ENCODE measurements around the gene ADGRL2. TPM values are rescaled to one million over a fixed set of nuclear protein-coding genes. Genes with fewer than 3 reads are reported as not detected.

The ADGRL2 gene
- total RNA-seq, 1 donor from 2014 or later = not detected

GRCh38 chr1:81899214-81899821 is 98.6 kb downstream of the ADGRL2 start:
- intact Hi-C loops (cut with micrococcal nuclease) = no loop called here

DNA sequence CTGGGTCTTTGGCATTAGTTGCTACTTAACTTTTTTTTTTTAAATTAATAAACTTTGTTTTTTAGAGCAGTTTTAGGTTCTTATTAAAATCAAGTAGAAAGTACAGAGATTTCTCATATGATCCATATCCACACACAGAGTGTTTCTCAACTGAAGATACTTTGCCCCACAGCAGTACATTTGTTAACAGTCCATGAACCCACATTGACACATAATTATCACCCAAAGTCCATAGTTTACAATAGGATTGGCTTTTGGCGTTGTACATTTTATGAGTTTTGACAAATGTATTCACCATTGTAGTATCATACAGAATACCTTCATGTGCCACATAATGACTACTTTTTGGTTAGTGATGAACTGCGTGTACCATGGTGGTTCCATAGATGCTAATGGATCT is 106.8 kb downstream of the ADGRL2 start:
- intact Hi-C loops (cut with micrococcal nuclease) = no loop called here

DNA sequence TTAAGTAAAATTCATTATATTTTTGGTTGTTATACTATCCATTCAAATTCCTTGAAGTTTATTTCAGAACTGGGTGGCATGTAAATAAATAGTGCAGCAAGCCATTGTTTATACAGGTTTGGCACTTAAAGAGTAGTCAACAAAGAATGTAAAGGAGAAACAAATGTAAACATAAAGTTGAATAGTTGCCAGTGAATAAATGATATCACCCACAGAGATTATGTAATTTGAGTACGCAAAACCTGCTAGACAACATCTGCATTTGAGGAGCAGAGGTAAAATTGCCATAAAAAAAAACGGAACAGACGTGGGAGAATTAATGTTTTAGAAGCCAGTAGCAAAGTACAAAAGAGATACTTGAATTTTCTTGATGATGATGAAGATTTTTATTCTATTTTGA is 111.6 kb downstream of the ADGRL2 start:
- intact Hi-C loops (cut with micrococcal nuclease) = no loop called here

DNA sequence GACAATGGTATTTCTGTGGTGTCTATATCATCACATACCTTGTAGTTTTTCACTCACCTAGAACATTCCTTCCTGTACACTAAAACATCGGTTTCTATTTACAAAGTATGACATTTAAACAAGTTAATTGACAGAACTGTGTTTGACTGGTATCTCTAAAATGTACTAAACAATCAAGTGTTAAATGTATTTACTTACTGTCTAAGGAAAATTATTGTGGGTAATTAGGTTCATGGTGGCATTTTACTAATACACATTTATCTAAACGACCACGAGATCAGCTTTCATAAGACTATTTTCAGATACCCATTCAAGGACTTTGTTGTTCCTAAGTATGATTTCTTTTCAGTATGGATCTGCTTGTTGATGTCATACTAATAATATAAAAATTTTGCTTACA is 115.2 kb downstream of the ADGRL2 start:
- intact Hi-C loops (cut with micrococcal nuclease) = no loop called here

DNA sequence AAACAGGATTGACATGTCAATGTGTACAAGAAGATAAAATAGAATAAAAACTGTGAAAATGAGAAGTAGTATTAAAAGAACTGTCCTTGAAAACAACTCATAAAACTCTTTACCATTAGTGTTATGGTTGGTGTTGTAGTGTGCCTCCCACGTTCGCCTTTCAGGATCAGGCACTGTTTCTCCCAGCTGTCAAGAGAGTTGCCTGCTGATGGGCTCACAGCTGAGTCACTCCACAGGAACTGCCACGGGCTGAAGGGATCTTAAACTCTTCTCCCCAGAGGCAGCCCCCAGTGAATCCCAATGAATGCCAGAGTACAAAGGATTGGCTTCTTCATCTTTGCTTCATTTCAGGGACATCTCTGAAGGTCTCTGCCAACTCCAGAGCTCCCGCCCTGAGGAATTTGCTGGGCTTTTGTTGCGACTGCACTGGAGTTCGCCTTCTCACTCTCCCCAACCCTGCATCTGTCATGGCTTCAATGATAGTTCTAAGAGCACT is 119.6 kb downstream of the ADGRL2 start:
- intact Hi-C loops (cut with micrococcal nuclease) = no loop called here

GRCh38 chr1:81920886-81921285 is 120.2 kb downstream of the ADGRL2 start:
- intact Hi-C loops (cut with micrococcal nuclease) = no loop called here

- intact Hi-C loops (cut with micrococcal nuclease) = no loop called here
Observed at GRCh38 chr1:81921344-81921743, 120.6 kb downstream of the ADGRL2 start.

DNA sequence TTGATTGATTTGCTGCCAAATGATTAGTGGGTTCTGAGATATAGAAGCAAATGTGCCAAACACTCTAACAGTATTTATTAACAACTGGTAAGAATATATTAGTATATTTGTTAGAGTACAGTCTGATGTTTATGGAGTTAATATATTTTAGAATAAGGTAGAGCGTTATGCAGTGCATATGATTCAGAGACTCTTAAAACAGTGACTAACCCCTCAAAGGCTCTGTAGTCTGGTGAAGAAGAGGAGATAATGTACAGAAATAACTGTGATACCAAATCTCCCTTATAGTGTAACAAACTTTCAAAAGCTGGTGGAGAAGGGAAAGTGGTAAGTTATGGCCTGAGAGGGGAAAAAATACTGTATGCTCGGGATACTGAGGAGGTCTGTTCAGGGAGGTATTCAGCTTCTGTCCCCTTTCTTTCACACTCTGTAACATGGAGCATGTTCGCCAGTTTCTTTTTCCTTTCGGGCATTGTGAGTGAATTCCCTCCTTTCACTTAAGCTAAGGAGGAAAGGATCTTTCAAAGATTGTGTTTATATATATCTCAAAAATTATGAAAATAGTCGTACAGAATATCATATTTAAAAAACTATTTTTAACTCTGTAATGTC is 121.2 kb downstream of the ADGRL2 start:
- intact Hi-C loops (cut with micrococcal nuclease) = no loop called here

DNA sequence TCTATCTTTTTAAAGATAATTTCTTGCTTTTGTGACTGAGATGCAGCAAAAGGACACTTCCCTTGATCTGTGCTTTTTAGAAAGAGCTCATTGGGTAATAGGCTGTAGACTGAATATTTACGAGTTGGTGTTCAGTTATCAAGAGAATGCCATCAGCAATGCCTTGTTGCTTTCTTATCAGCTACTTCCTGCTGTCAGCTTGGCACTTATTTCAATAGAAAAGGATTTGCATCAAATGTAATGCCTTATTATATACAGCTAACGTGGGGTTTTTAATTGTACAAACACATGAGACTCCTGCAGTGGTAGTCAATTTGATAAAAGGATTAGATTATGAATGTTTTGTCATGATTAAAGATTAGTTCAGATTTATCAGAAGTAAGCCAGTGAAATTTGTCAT is 122.2 kb downstream of the ADGRL2 start:
- intact Hi-C loops (cut with micrococcal nuclease) = no loop called here

DNA sequence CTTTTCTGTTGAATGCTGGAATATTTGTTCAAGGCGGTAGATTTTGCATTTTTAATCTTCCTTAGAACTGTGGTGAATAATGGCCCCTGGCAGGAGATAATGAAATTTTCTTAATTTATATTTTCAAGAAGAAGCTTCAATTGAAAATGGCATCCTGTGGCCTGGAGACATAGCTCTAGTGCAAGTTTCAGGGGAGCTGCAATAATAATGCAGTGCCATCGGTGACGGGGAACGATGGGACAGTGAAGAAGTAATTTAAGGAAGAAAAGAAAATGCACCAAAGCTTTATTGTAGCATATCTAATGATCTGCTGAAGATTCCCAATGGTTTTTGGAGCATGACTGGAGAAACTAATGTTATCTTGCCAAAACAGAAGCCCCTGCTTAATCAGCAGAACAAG is 128.4 kb downstream of the ADGRL2 start:
- intact Hi-C loops (cut with micrococcal nuclease) = no loop called here

DNA sequence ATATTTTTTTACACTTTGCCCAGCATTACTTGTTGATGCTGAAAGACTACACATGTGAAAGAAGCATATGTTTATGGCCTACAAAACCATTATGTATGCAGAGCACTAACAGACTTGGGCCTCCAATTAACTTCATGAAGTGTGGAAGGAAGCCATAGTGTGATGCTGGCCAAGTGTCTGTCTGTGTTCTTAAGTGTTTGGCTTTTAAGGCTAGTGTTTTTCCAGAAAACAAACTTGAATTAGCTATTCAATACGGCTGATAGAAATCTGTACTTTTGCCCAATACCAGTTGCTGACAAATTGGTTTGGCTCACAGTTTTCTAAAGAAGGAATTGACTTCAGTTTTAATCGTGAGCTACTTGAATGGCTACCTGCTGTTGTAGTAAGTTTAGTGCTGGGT is 136.1 kb downstream of the ADGRL2 start:
- intact Hi-C loops (cut with micrococcal nuclease) = no loop called here

DNA sequence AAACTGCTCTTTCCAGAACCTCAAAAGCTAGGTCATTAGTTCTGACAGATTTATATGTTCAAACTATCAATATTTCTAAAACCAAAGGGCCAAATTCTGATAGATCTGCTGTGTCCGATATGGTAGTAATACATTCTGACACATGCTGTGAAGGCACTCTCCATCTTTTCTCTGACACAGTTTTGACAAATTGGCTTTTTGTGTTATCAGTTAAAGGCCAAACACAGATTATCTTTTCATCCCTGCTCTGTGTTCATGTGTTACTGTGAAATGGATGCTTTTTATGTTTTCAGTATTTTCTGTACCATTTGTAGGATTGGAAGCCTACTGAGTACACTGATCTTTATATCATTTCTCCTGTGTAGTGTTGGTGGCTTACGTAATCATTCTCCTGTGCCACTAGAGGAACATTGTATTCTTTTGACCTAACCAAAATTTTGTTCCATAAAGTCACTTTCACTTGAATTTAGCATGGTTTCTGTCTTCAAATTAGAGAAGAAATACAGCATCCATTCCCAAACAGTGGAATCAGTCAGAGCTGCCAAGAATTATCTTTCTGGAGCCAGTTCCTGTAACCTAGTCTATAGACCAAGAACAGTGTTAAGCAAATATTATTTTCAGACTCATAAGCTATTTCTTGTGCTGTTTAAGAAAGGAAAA is 137.2 kb downstream of the ADGRL2 start:
- intact Hi-C loops (cut with micrococcal nuclease) = no loop called here

DNA sequence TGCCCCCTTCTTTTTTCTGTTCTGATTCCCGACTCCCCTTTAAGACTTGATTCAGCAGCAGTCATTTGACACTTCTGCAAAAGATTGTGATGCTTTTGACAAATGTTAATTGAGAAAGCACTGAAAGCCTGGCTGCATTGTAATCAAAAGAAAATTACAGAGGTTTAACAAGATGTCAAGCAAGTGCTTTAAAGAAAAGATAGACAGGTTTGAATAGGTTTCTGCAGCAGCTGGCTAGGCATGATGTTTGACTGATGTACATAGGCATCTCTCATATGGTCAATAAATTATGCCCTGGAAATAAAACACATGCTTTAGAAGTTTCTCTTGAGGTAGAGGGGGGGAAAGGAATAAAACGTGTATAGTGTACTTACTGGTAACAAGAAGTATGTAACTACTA is 147.8 kb downstream of the ADGRL2 start:
- intact Hi-C loops (cut with micrococcal nuclease) = loop anchor here (2.0 kb wide), 1 partner anchor 22 kb away; no protein-coding TSS in a partner anchor

- intact Hi-C loops (cut with micrococcal nuclease) = loop anchor here (2.0 kb wide), 1 partner anchor 23 kb away; no protein-coding TSS in a partner anchor
Observed at GRCh38 chr1:81949421-81949820, 148.7 kb downstream of the ADGRL2 start.

DNA sequence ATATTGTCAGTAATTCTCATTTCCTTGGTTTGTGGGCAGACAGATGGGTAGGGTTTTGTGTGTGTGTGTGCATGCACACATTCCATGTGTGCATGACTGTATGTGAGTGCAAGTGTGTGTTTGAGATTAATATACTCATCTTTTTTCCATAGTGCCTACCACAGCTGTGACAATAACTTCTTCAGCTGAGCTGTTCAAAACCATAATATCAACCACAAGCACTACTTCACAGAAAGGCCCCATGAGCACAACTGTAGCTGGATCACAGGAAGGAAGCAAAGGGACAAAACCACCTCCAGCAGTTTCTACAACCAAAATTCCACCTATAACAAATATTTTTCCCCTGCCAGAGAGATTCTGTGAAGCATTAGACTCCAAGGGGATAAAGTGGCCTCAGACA is 149.3 kb downstream of the ADGRL2 start:
- intact Hi-C loops (cut with micrococcal nuclease) = loop anchor here (5.0 kb wide), 1 partner anchor 422 kb away; no protein-coding TSS in a partner anchor

GRCh38 chr1:81950591-81951244 is 150.0 kb downstream of the ADGRL2 start:
- intact Hi-C loops (cut with micrococcal nuclease) = loop anchor here (5.0 kb wide), 1 partner anchor 422 kb away; no protein-coding TSS in a partner anchor

- intact Hi-C loops (cut with micrococcal nuclease) = loop anchor here (5.0 kb wide), 1 partner anchor 418 kb away; no protein-coding TSS in a partner anchor
Observed at GRCh38 chr1:81954534-81955020, 153.8 kb downstream of the ADGRL2 start.

DNA sequence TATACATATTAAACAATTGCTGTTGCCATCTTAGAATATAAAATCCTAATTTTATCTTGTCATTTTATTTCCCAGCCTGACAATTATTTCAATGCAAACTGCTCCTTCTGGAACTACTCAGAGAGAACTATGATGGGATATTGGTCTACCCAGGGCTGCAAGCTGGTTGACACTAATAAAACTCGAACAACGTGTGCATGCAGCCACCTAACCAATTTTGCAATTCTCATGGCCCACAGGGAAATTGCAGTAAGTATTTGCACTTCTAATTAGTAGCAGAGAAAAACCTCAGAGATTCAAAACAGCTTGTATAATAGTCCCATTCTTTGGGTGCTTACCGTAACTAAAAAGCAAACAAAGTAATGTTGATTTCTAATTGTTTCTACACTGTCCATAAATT is 167.2 kb downstream of the ADGRL2 start:
- intact Hi-C loops (cut with micrococcal nuclease) = no loop called here

- intact Hi-C loops (cut with micrococcal nuclease) = no loop called here
Observed at GRCh38 chr1:81970416-81970815, 169.7 kb downstream of the ADGRL2 start.

GRCh38 chr1:81974222-81974841 is 173.6 kb downstream of the ADGRL2 start:
- intact Hi-C loops (cut with micrococcal nuclease) = no loop called here

DNA sequence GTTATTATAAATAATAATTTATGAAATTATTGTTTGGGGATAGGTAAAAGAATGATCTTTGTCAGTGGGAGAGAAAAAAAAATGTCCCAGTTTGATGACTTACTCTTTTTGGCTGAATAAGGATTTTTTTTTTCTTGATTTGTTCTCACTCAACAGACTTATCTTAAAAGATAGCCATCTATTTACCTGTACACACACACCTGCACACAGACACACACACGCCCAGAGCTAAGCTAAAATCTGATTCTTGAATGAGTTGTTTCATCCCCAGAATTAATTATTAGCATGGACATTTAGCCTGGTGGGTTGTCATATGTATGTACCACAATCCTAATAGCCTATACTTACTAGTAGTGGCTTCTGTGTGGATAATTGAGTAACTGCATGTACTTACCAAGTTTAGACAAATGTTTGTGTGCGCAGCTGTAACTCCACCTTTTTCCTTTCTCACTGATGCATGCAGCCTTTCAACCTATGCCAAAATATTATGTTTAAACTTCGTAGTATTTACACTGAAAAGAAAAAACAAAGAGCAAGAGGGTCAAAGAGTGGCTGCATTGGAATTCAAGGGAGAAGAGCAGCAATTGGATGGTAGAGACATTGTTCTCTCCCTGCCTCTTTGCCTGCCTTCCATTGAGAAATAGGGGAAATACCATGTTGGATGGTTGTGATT is 174.3 kb downstream of the ADGRL2 start:
- intact Hi-C loops (cut with micrococcal nuclease) = no loop called here

Measured in T-helper 1 cell treated with Interleukin-12 subunit alpha and Interleukin-12 subunit beta and Interleukin-4 antibody, amounts not matched to agents 30 ng/mL and 1 ng/mL, for 36 hours (primary cell).